SK-N-SH (cell line): ENCODE data around the gene USP17L15.
"Not testable (repeated sequence)": the region's sequence is repeated elsewhere in the genome, so short reads cannot be mapped to it uniquely, and the experiment has no call there.

Experiments used
- CTCF ChIP-seq: fragments of 200-600 bp; sonication (generic); IDR thresholded peaks from 2 replicates; pipeline ENCODE4 v1.6.1; 2017; ENCODE audit warnings: antibody characterized with exemption, mild to moderate bottlenecking, moderate library complexity
- EP300 ChIP-seq, 2 experiments: IDR thresholded peaks; 2 replicates each; pipeline versions ENCODE4 v1.4.0 to v1.6.1; 2012; ENCODE audit warnings: borderline replicate concordance in 1 of 2, low read depth in 1 of 2, low read length in 1 of 2
- FOSL2 ChIP-seq: IDR thresholded peaks from 2 replicates; pipeline ENCODE4 v1.4.0; 2012; ENCODE audit warnings: low read depth, mild to moderate bottlenecking, moderate library complexity, borderline replicate concordance
- FOXJ3 ChIP-seq: sonication (generic); formaldehyde crosslinking; IDR thresholded peaks from 2 replicates; pipeline ENCODE4 v1.5.1; 2020; ENCODE audit warnings: mild to moderate bottlenecking, missing genetic modification reagents
- GABPA ChIP-seq: IDR thresholded peaks from 2 replicates; pipeline ENCODE4 v1.4.0; 2012; ENCODE audit warnings: low read depth, mild to moderate bottlenecking
- JUND ChIP-seq: IDR thresholded peaks from 2 replicates; pipeline ENCODE4 v1.4.0; 2012
- MAX ChIP-seq: IDR thresholded peaks from 2 replicates; pipeline ENCODE4 v1.4.0; 2012; ENCODE audit warnings: low read depth
- NFIC ChIP-seq: IDR thresholded peaks from 2 replicates; pipeline ENCODE4 v1.4.0; 2012; ENCODE audit warnings: borderline replicate concordance
- POLR2AphosphoS5 ChIP-seq: IDR thresholded peaks from 2 replicates; pipeline ENCODE4 v1.6.1; 2012; ENCODE audit warnings: low read depth, low read length
- REST ChIP-seq: IDR thresholded peaks from 2 replicates; pipeline ENCODE4 v1.6.1; 2012; ENCODE audit warnings: mild to moderate bottlenecking, low read depth, low read length, moderate library complexity
- RFX5 ChIP-seq: IDR thresholded peaks from 2 replicates; pipeline ENCODE4 v1.6.1; 2012; ENCODE audit warnings: mild to moderate bottlenecking, improper control_type of control experiment, low read length
- SIN3A ChIP-seq: IDR thresholded peaks from 2 replicates; pipeline ENCODE4 v1.6.1; 2012; ENCODE audit warnings: low read depth, mild to moderate bottlenecking, low read length, moderate library complexity, borderline replicate concordance
- TAF1 ChIP-seq: IDR thresholded peaks from 2 replicates; pipeline ENCODE4 v1.6.1; 2012; ENCODE audit warnings: low read depth, mild to moderate bottlenecking, low read length, moderate library complexity, borderline replicate concordance

GRCh38 chr4:9234085-9234484 lies at the start of gene USP17L15:
- not testable (repeated sequence) for TF ChIP-seq REST; CTCF; FOSL2; POLR2AphosphoS5; NFIC; MAX; FOXJ3; TAF1; RFX5; JUND; GABPA; SIN3A; EP300 (IDR thresholded peaks at IDR 0.05; ENCODE audit: borderline replicate concordance in 1 of 2, low read depth in 1 of 2, low read length in 1 of 2)
